Activated CD8-positive, alpha-beta memory T cell treated with anti-CD3 and anti-CD28 coated beads for 24 hours (primary cell): Measurements from ENCODE around the gene RBM33.

Experiments
- DNase-seq: peaks from one replicate; pipeline ENCODE4 v3.0.0-alpha.2; 2020

The RBM33 gene

GRCh38 chr7:155802906-155803417 is 158.5 kb downstream of the RBM33 start:
- no peak for DNase-seq

- DNase-seq, result no peak
Observed at GRCh38 chr7:155803418-155804376, 159.2 kb downstream of the RBM33 start.

GRCh38 chr7:155804431-155804831 is 160.0 kb downstream of the RBM33 start:
- no peak for DNase-seq

- peak; percentile 83 for DNase-seq
Observed at GRCh38 chr7:155804897-155805825, 160.7 kb downstream of the RBM33 start.

- no peak for DNase-seq
Observed at GRCh38 chr7:155805826-155806095, 161.3 kb downstream of the RBM33 start.

- DNase-seq, result peak; percentile 56
Observed at GRCh38 chr7:155806096-155806871, 161.8 kb downstream of the RBM33 start.

- no peak for DNase-seq
Observed at GRCh38 chr7:155807065-155807671, 162.7 kb downstream of the RBM33 start.

- DNase-seq, result no peak
Observed at GRCh38 chr7:155807789-155808548, 163.5 kb downstream of the RBM33 start.

- DNase-seq, result no peak
Observed at GRCh38 chr7:155808549-155809331, 164.3 kb downstream of the RBM33 start.

GRCh38 chr7:155809332-155809946 is 165.0 kb downstream of the RBM33 start:
- no peak for DNase-seq

GRCh38 chr7:155809947-155810769 is 165.7 kb downstream of the RBM33 start:
- no peak for DNase-seq

- DNase-seq, result no peak
Observed at GRCh38 chr7:155810770-155811559, 166.5 kb downstream of the RBM33 start.

GRCh38 chr7:155811560-155811894 is 167.1 kb downstream of the RBM33 start:
- no peak for DNase-seq

GRCh38 chr7:155811895-155812761 is 167.7 kb downstream of the RBM33 start, which contains the start of gene SHH:
SHH (minus strand) TSS chr7:155812463; CDS start chr7:155812122, 341 bp downstream.
- DNase-seq, result no peak

GRCh38 chr7:155813125-155813524 is 168.7 kb downstream of the RBM33 start:
- DNase-seq, result no peak

- DNase-seq, result no peak
Observed at GRCh38 chr7:155813546-155814315, 169.3 kb downstream of the RBM33 start.
